ENCODE results near the gene ITGB1BP2.
"Not testable (repeated sequence)": the region's sequence is repeated elsewhere in the genome, so short reads cannot be mapped to it uniquely, and the experiment has no call there.

The ITGB1BP2 gene

GRCh38 chrX:71300064-71300463 lies 1.5 kb upstream of the ITGB1BP2 start:
- intact Hi-C loops (cut with DNase I); DNase-seq: not testable (repeated sequence)

GRCh38 chrX:71300495-71300894 lies 1.1 kb upstream of the ITGB1BP2 start:
- intact Hi-C loops (cut with DNase I), result not testable (repeated sequence)
- DNase-seq, result peak in 1 of 10 donors; percentile 38

GRCh38 chrX:71302461-71303213 lies 1.1 kb downstream of the ITGB1BP2 start:
- intact Hi-C loops (cut with DNase I), result no loop called here
- no peak for DNase-seq

GRCh38 chrX:71304561-71304960 lies 3.0 kb downstream of the ITGB1BP2 start:
- no peak for DNase-seq
- intact Hi-C loops (cut with DNase I), result no loop called here

- no peak for DNase-seq
- intact Hi-C loops (cut with DNase I), result no loop called here
Observed at GRCh38 chrX:71315917-71316316, 14.4 kb downstream of the ITGB1BP2 start.

GRCh38 chrX:71316959-71317358 lies 15.4 kb downstream of the ITGB1BP2 start:
- DNase-seq; intact Hi-C loops (cut with DNase I): not testable (repeated sequence)

GRCh38 chrX:71320126-71320525 lies 18.6 kb downstream of the ITGB1BP2 start:
- DNase-seq, result no peak
- intact Hi-C loops (cut with DNase I), result no loop called here

GRCh38 chrX:71321731-71322130 lies 20.2 kb downstream of the ITGB1BP2 start:
- intact Hi-C loops (cut with DNase I), result no loop called here
- DNase-seq, result no peak

- DNase-seq; intact Hi-C loops (cut with DNase I): not testable (repeated sequence)
Observed at GRCh38 chrX:71324452-71324851, 22.9 kb downstream of the ITGB1BP2 start.

GRCh38 chrX:71326394-71326793 lies 24.8 kb downstream of the ITGB1BP2 start:
- intact Hi-C loops (cut with DNase I), result no loop called here
- no peak for DNase-seq

GRCh38 chrX:71349151-71349665 lies 47.7 kb downstream of the ITGB1BP2 start:
- DNase-seq; intact Hi-C loops (cut with DNase I): not testable (repeated sequence)

GRCh38 chrX:71349867-71350266 lies 48.3 kb downstream of the ITGB1BP2 start:
- intact Hi-C loops (cut with DNase I); DNase-seq: not testable (repeated sequence)

- intact Hi-C loops (cut with DNase I); DNase-seq: not testable (repeated sequence)
Observed at GRCh38 chrX:71352439-71352838, 50.9 kb downstream of the ITGB1BP2 start.
